Tibial artery (tissue), 4 donors: ENCODE results near the gene CGGBP1.
A peak's percentile ranks its signal among the peaks of the same experiment; 100 is the strongest.

Experiments used
- DNase-seq, 2 donors: peaks; one replicate each; pipeline ENCODE4 v3.0.0-alpha.2; 2019
- H3K27ac ChIP-seq, 2 donors: fragments of 200-600 bp; sonication (generic) in 1 of 2; 1 replicate in 1 of 2; 2 replicates in 1 of 2; pipeline ENCODE4 v1.5.1; 2018 to 2019; ENCODE audit warnings: mild to moderate bottlenecking in 1 of 2
- H3K27me3 ChIP-seq, 2 donors: fragments of 200-600 bp; sonication (generic) in 1 of 2; one replicate each; pipeline versions ENCODE4 v1.5.1 to v1.6.0; 2016 to 2019
- H3K36me3 ChIP-seq, 3 donors: fragments of 200-600 bp; sonication (generic) in 2 of 3; one replicate each; pipeline ENCODE4 v1.5.1; 2016 to 2019; ENCODE audit warnings: mild to moderate bottlenecking in 2 of 3
- H3K4me1 ChIP-seq, 4 donors: fragments of 200-600 bp; sonication (generic) in 2 of 4; 1 replicate in 3 of 4; 2 replicates in 1 of 4; pipeline ENCODE4 v1.5.1; 2016 to 2019
- H3K4me3 ChIP-seq, 2 donors: fragments of 200-600 bp; sonication (generic) in 1 of 2; 1 replicate in 1 of 2; 2 replicates in 1 of 2; pipeline ENCODE4 v1.5.1; 2018 to 2019; ENCODE audit warnings: mild to moderate bottlenecking in 2 of 2
- H3K9me3 ChIP-seq, 3 donors: fragments of 200-600 bp; sonication (generic) in 1 of 3; one replicate each; pipeline ENCODE4 v1.5.1; 2016 to 2019
- CTCF ChIP-seq, 2 experiments: fragments of 200-600 bp in 1 of 2; fragments of 450-650 bp in 1 of 2; IDR thresholded peaks; one replicate each; pipeline ENCODE4 v1.5.1; 2017 to 2019; ENCODE audit warnings: antibody characterized with exemption in 2 of 2, mild to moderate bottlenecking in 1 of 2, moderate library complexity in 1 of 2
- intact Hi-C: fragments of 100-400 bp; cut with DNase I; formaldehyde crosslinking; loops from one replicate; pipeline ENCODE4 v1.15.0; 2023; ENCODE audit warnings: low total_unique reads

Gene CGGBP1

GRCh38 chr3:88034491-88035275 lies 24.1 kb downstream of the CGGBP1 start:
- no peak for TF ChIP-seq CTCF (IDR thresholded peaks at IDR 0.05)
- intact Hi-C loops = no loop called here

GRCh38 chr3:88033808-88034207 lies 25.0 kb downstream of the CGGBP1 start:
- intact Hi-C loops = no loop called here
- Histone ChIP-seq H3K36me3 (no peaks in the 10 kb centered on the region), H3K4me1 (peaks cover 0 to 30% (median 6%) of the 10 kb centered on the region in 4 donors), H3K4me3 (no peak overlapping the region), H3K27ac (no peak overlapping the region), H3K27me3 (no peaks in the 10 kb centered on the region), H3K9me3 (peaks cover 0 to under 1% (median 0%) of the 10 kb centered on the region in 3 donors)
- DNase-seq = no peak
- no peak for TF ChIP-seq CTCF (IDR thresholded peaks at IDR 0.05)

More at GRCh38 chr3:88034491-88035275, 24.1 kb downstream of the CGGBP1 start:
- Histone ChIP-seq H3K9me3 (no peaks in the 10 kb centered on the region), H3K4me3 (no peak overlapping the region), H3K27ac (no peak overlapping the region), H3K27me3 (no peaks in the 10 kb centered on the region), H3K36me3 (no peaks in the 10 kb centered on the region), H3K4me1 (peaks cover 0 to 30% (median 6%) of the 10 kb centered on the region in 4 donors)
- no peak for DNase-seq

- DNase-seq = no peak
- TF ChIP-seq CTCF (IDR thresholded peaks at IDR 0.05) = no peak
- no peaks in the 10 kb centered on the region for H3K36me3 ChIP-seq
- H3K4me1 ChIP-seq = peaks cover 0 to 30% (median 6%) of the 10 kb centered on the region in 4 donors
- intact Hi-C loops = no loop called here
- H3K9me3 ChIP-seq = peaks cover 0 to 8% (median 0%) of the 10 kb centered on the region in 3 donors
- no peaks in the 10 kb centered on the region for H3K27me3 ChIP-seq
- no peak overlapping the region for H3K4me3 ChIP-seq
- H3K27ac ChIP-seq = peak overlapping the region in 1 of 2 donors; percentile 83
These were observed 25.7 kb downstream of the CGGBP1 start for GRCh38 chr3:88033079-88033478.

GRCh38 chr3:88032245-88032644 lies 26.6 kb downstream of the CGGBP1 start:
- peaks cover 0 to 9% (median 0%) of the 10 kb centered on the region in 3 donors for H3K9me3 ChIP-seq
- H3K27ac ChIP-seq = peak overlapping the region; percentile 72 to 83

GRCh38 chr3:88031642-88032077 lies 27.1 kb downstream of the CGGBP1 start:
- TF ChIP-seq CTCF (IDR thresholded peaks at IDR 0.05) = no peak
- no peaks in the 10 kb centered on the region for H3K27me3 ChIP-seq
- H3K4me1 ChIP-seq = peaks cover 0 to 30% (median 6%) of the 10 kb centered on the region in 4 donors
- intact Hi-C loops = no loop called here
- peak overlapping the region; percentile 72 to 83 for H3K27ac ChIP-seq
- peaks cover 0 to 10% (median 0%) of the 10 kb centered on the region in 3 donors for H3K9me3 ChIP-seq
- H3K36me3 ChIP-seq = no peaks in the 10 kb centered on the region
- DNase-seq = no peak
- H3K4me3 ChIP-seq = peak overlapping the region; percentile 45 to 50

More at GRCh38 chr3:88032245-88032644, 26.6 kb downstream of the CGGBP1 start:
- intact Hi-C loops = no loop called here
- no peak for DNase-seq
- Histone ChIP-seq H3K36me3 (no peaks in the 10 kb centered on the region), H3K4me3 (peak overlapping the region; percentile 45 to 50), H3K27me3 (no peaks in the 10 kb centered on the region), H3K4me1 (peaks cover 0 to 30% (median 6%) of the 10 kb centered on the region in 4 donors)
- no peak for TF ChIP-seq CTCF (IDR thresholded peaks at IDR 0.05)
